Raji (cell line): Measurements from ENCODE around the gene ZNF839.

Experiments used
- POLR2A ChIP-seq: IDR thresholded peaks from 2 replicates; pipeline ENCODE4 v1.6.1; 2011; ENCODE audit warnings: low read depth, low read length, control low read depth; ENCODE audit not compliant: insufficient read depth

ZNF839 gene

DNA sequence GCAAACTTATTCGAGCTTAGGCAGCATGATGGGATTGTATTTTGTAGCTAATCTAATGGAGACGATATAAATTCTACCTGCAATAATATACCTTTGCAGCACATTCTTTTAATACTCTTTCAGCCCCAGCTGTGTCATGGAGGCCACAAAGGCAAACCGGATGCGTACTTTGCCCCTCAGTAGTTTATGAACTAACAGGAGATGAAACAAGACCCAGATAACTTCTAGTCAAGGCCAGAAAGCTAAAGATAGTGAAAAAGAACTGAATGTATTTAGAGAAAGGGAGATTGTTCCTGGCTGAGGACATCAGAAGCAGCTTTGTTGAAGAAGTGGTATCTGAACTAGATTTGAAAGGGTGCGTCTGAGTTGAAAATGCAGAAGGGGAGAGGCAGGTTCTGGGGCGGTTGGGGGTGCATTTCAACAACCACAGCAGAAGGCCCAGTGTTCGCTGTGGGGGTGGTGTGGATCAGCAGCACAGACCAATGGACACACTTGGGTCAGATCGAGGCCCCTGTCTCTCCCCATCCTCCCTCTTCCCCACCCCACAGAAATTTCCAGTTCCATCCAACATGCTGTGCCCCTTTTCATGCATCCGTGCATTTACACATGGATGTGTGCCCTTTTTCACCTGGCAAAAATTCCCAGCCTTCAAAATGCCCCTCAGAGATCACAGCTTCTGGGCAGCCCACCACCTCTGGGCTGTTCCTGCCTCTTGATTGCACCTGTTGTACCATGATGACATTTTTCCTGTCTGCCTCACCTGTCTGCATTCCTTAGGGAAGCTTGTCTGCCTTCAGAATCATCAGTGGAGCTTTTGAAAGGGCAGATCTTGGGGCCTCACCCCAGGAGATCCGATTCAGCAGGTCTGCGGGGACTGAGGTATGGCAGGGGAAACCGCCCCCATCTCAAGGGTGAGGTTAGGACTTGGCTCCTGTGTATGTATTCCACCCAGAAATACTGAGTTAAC lies 2.2 kb downstream of the ZNF839 start:
- no peak for TF ChIP-seq POLR2A

- TF ChIP-seq POLR2A: no peak
Measured at GRCh38 chr14:102323102-102323501, 3.6 kb downstream of the ZNF839 start.

GRCh38 chr14:102325791-102326345 lies 6.3 kb downstream of the ZNF839 start:
- TF ChIP-seq POLR2A: no peak

GRCh38 chr14:102326583-102326982 lies 7.0 kb downstream of the ZNF839 start:
- TF ChIP-seq POLR2A: no peak

DNA sequence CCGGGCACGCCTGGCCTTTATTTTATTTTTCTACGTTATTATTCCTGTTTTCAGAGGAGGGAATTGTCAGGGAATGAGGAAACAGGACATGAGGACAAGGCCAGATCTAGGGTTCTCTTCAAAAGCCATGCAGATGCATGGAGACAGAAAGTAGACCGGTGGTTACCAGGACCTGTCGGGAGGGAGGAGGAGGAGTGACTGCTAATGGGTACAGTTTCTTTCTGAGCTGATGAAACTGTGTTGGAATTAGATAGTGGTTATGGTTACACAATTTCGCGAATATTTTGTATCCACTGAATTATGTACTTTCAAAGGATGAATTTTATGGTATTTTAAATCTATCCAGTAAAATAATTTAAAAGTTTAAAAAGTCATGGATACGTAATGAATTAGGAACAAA lies 11.3 kb downstream of the ZNF839 start:
- TF ChIP-seq POLR2A: no peak

- no peak for TF ChIP-seq POLR2A
Measured at GRCh38 chr14:102333390-102333789, 13.8 kb downstream of the ZNF839 start.

DNA sequence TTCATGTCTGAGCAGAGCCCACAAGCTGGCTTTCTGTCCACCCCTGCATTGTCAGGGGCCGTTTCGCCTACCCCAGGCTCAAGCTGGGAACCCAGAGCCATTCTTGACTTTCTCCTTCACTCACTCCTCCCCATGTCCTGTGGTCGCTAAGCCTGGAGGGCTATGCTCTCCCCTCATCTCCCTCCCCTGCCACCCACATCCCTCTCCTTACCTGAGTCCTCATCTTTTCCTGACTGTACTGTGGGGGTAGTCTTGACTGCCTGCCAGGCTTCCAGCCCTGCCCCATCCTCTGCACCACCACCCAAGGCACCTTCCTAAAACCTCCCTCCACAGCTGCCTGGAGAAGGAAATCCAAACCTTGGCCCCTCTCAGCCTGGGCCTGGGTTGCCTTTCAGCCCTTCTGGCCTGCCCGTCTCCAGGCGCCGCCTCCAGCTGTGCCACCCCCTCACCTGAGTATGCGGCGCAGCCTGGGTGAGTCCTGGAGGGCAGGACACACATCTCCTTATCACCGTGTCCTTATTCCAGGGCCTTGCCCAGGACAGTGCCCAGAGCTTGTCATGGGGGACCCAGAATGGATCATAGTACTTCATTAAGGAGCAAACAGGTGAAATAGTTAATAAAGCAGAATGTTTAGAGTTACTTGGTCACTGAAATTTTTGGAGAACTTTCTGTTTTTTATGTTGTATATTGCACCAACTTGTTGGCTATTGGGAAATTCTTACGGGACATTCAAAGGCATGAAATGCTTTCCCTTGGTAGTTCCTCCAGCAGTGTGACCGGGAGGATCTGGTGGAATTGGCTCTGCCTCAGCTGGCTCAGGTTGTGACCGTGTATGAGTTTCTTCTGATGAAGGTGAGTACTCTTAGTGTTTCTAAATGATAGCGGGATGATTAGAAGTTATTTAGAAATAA lies 14.5 kb downstream of the ZNF839 start:
- TF ChIP-seq POLR2A: no peak

GRCh38 chr14:102335163-102335562 lies 15.6 kb downstream of the ZNF839 start:
- no peak for TF ChIP-seq POLR2A

- no peak for TF ChIP-seq POLR2A
Measured at GRCh38 chr14:102338724-102339123, 19.2 kb downstream of the ZNF839 start.

DNA sequence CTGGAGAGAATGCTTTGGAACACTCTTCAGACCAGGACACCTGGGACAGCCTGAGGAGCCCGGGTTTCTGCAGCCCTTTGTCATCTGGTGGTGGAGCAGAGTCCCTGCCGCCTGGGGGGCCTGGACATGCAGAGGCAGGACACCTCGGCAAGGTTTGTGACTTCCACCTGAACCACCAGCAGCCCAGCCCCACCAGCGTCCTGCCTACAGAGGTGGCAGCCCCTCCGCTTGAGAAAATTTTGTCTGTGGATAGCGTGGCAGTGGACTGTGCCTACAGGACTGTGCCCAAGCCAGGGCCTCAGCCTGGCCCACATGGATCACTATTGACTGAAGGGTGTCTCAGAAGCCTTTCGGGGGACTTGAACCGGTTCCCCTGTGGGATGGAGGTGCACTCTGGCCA lies 22.0 kb downstream of the ZNF839 start:
- no peak for TF ChIP-seq POLR2A

GRCh38 chr14:102342238-102342637 lies 22.7 kb downstream of the ZNF839 start:
- TF ChIP-seq POLR2A: no peak

DNA sequence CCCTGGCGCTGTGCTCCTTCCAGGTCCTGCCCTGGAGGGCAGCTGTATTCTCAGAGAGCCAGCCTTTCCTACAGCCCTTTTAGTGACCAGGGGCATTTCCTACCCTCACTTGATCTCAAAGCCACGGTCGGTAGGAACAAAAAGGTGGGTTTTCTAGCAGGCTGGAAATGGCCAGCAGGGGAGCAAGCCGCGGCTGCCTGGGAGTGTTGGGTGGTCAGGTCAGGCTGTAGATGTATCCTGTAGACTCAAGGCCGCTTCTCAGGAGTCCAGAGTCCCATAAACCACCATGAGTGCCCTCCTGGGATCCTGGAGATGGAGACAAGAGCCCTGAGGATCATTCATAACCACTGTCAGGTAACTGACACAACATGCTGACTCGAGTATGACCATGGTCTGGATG lies 24.5 kb downstream of the ZNF839 start:
- no peak for TF ChIP-seq POLR2A

DNA sequence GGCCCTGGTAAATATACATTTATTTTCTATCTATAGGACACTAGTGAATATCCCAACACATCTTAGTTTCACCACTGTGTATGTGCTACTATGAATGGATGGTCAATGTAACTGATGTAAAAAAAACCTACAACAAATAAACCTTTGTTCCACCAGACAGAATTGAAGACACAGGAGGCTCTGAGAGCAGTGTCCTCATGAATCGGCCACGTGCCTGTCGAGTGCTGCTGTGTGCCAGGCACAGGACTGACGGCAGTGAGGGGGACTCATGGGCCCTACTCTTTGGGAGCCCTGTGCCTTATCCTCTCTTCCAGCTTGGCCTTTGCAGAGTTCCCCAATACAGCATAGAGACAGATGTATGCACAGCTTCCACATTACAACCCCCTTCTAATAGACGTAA lies 24.9 kb downstream of the ZNF839 start:
- TF ChIP-seq POLR2A: no peak

GRCh38 chr14:102345232-102345631 lies 25.7 kb downstream of the ZNF839 start:
- TF ChIP-seq POLR2A: no peak

GRCh38 chr14:102346645-102347044 lies 27.1 kb downstream of the ZNF839 start:
- TF ChIP-seq POLR2A: no peak
